RWPE1 (cell line): ENCODE results near the gene STAC2.

Source experiments
- CTCF ChIA-PET: fragments of 350-600 bp; sonication (Branson Sonifier 250); formaldehyde crosslinking; extraction: SDS; loops from one replicate; lab custom pipeline; 2021; lab: Yijun Ruan, JAX
- POLR2A ChIA-PET: fragments of 400-600 bp; formaldehyde crosslinking; extraction: SDS; loops from one replicate; lab custom pipeline; 2020; ENCODE audit warnings: antibody characterized with exemption; ENCODE audit not compliant: low non-redundant PET; lab: Yijun Ruan, JAX
- DNase-seq: peaks from one replicate; pipeline ENCODE4 v3.0.0; 2012; ENCODE audit warnings: low spot score
- H3K27ac ChIP-seq: fragments of 450-650 bp; 2 replicates; pipeline ENCODE4 v1.5.1; 2017
- TF ChIP-seq, protein P1 (sequence below): fragments of 450-650 bp; conservative IDR thresholded peaks from 2 replicates; pipeline ENCODE4 v1.5.1; 2017; ENCODE audit warnings: low read depth, mild to moderate bottlenecking

STAC2 gene

DNA sequence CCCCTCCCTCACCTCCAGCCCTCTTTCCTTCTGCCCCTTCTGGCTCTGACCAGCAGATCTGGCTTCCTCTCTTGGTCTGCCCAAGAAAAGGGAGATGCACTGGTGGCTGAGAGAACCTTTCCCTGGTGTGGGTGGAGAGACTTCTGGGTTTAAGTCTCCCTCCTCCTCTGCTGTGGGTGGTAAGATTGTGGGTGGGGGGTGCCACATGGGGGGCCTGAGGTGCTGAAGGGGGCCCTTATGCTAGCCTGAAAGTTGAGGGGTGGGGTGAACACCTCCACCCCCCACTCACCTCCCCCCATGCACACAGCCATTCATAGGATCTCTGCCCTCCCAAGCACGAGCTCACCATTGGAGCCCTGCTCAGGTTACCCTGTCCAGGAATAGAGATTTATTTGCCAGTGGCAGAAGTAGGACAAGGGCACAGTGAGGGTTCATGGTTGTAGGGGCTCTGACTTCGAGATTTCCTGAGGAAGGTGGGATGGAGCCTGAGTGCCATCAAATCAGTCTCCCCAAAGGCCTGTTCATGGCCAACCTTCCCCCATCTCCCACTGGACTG, 1.7 kb upstream of the STAC2 start:
- ChIA-PET CTCF (interaction anchor here (0.6 to 2.2 kb wide), 2 partner anchors 17 to 1494 kb away, joined by 4 to 10 read pairs; no protein-coding TSS in a partner anchor), POLR2A (no interaction called here)
- H3K27ac ChIP-seq: no peak overlapping the region
- no peak for DNase-seq
- TF ChIP-seq, protein P1, sequence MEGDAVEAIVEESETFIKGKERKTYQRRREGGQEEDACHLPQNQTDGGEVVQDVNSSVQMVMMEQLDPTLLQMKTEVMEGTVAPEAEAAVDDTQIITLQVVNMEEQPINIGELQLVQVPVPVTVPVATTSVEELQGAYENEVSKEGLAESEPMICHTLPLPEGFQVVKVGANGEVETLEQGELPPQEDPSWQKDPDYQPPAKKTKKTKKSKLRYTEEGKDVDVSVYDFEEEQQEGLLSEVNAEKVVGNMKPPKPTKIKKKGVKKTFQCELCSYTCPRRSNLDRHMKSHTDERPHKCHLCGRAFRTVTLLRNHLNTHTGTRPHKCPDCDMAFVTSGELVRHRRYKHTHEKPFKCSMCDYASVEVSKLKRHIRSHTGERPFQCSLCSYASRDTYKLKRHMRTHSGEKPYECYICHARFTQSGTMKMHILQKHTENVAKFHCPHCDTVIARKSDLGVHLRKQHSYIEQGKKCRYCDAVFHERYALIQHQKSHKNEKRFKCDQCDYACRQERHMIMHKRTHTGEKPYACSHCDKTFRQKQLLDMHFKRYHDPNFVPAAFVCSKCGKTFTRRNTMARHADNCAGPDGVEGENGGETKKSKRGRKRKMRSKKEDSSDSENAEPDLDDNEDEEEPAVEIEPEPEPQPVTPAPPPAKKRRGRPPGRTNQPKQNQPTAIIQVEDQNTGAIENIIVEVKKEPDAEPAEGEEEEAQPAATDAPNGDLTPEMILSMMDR: no peak

DNA sequence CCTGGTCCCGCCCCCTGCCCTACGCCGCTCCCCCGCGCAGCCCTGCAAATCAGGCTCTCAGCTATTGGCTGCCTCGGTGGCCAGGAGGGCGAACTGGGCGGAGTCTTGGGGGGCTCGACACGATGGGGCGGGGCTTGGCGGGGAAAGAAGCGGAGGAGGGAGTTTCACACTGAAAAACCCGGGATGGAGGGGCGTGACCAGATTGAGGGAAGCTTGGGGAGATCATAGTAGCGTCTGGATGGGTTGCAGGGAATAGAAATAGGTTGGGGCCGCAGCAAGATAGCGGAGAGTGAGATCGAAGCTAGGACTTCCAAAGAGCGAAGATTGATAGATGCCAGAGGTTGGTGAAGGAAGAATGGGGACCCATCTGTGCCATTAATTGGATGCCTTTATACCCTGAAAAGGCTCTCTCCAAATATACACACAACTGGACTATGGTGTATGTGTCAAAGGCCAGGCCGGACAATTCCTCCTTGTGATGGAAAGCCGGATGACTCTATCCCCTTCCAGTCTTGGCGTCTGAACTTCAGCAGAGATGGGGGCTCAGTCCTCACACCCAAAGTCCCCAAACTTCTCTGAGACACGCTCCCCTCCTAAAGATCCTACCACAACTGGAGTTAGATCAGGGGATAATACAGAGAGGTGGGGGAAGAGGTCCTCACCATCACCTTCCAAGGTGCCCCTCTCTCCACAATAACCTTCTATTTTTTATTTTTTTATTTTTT, 376 bp upstream of the STAC2 start:
- POLR2A ChIA-PET: no interaction called here
- CTCF ChIA-PET: interaction anchor here (0.6 to 2.2 kb wide), 3 partner anchors 18 to 234 kb away, joined by 3 to 10 read pairs (median 4); no protein-coding TSS in a partner anchor
- no peak overlapping the region for H3K27ac ChIP-seq
- DNase-seq: no peak
- TF ChIP-seq, protein P1: no peak

DNA sequence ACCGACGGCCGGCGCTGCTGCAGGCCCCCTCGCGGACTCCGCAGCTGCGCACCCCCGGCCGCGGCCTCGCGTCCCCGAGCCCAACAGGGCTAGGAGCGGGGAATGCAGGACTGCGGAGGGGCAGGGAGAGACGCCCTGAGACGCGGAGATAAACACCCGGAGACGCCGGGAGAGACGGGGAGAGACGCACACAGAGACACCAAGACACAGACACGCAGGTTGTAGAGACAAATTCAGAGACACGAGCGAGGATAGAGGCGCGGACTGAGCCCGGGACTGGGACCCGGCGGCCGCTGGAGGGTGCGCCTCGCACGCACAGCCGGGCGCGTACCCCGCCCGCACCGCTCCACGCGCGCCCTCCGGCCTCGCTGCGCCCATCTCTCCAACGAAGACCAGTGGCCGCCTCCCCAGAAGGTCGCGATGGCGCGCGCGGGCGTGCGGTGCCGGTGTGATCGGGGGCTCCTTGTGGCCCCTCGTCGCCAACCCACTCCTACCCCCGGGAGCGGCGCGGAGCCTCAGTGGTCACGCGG, 902 bp downstream of the STAC2 start:
- CTCF ChIA-PET: no interaction called here
- POLR2A ChIA-PET: no interaction called here
- TF ChIP-seq, protein P1: no peak
- no peak overlapping the region for H3K27ac ChIP-seq
- no peak for DNase-seq

DNA sequence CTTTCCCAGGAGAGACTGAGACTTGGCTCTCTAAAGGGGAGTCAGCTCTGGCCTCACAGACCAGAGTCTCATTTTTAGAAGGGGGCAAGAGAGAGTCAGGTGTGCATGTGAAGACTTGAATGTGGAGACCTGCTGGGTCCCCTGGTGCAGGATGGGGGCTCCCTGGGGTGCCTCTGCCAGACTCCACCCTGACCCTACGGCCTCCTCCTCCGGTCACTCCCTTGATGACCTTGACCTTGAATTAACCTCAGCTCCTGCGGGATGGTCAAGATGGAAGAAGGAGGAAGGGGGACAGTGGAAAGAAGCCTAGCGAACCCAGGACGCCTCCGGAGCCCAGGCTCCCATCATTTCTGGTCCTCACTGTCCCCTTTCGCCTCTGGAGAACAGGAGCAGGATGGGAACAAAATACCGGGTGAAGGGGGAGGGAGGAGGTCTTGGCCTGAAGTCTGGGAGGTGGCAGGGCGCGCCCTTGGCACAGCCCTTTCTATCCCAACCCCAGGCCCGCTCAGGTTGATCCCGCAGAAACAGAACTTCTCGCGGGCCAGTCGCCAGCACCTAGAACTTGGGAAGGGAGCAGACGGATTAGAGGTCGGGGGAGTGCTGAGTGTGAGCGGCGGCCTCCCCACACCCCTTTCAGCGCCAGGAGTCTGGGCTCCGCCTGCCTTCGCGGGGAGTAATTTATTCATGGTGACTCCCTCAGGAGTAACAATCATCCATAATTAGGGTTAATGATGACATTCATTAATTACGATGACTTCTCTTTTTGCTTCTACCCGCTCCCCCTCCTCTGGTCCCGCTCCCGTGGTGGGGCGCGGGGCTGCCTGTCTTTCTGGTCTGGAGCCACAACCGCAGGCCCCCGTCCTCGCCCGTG, 1.6 kb downstream of the STAC2 start:
- ChIA-PET POLR2A (interaction anchor here (0.7 kb wide), 1 partner anchor 13 kb away, joined by 4 read pairs; no protein-coding TSS in a partner anchor), CTCF (no interaction called here)
- DNase-seq: no peak
- TF ChIP-seq, protein P1: no peak
- H3K27ac ChIP-seq: no peak overlapping the region

DNA sequence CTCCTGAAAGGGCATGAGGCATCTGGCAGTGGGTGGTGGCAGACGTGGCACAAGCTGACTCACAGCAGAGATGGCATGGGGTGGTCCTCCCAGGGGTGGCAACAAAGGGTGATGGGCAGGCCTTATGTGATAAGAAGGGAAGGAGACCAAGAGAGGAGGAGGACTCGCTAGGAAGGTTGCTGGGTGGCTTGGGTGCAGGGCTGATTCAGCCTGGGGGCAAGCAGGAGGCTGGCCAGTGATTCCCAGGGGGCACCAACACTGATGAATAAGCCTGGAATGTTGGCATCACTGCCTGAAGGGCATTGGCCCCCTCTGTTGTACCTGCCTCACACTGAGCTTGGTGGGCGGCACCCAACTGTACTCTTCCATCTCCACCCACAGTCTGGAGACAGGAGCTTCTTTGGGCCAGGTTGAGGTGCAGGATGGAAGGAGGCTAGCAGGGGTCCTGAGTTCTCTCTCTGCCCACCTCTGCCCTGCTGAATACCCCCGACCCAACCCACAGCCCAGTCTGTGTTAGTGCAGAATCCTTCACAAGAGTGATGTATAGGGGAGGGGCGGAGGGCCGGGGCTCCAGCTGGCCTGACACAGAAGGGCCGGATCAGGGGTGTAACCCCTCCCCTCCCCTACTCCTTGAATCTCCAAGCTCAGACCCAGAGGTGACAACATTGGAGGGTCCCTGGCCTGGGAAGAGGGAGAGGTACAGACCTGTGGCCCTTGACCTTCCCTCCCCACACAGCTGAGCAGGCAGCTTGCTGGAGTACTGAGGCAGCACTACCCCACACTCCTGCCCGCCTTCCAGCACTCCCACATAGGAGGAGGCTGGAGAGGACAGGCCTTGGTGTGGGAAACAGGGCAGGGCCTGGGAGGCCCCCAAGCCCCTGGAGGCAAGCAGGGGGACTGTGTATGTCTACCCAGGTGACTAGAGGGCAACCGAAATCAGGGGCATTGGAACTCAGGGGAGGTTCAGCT, 2.6 kb downstream of the STAC2 start:
- no peak for DNase-seq
- POLR2A ChIA-PET: interaction anchor here (0.7 kb wide), 1 partner anchor 14 kb away, joined by 4 read pairs; no protein-coding TSS in a partner anchor
- TF ChIP-seq, protein P1: no peak
- CTCF ChIA-PET: interaction anchor here (0.6 to 0.8 kb wide), 4 partner anchors 9 to 129 kb away, joined by 3 to 5 read pairs (median 3); no protein-coding TSS in a partner anchor
- no peak overlapping the region; the same call in 1 of the 2 replicates for H3K27ac ChIP-seq
